ENCODE data around the gene QRICH2.

The QRICH2 gene

DNA sequence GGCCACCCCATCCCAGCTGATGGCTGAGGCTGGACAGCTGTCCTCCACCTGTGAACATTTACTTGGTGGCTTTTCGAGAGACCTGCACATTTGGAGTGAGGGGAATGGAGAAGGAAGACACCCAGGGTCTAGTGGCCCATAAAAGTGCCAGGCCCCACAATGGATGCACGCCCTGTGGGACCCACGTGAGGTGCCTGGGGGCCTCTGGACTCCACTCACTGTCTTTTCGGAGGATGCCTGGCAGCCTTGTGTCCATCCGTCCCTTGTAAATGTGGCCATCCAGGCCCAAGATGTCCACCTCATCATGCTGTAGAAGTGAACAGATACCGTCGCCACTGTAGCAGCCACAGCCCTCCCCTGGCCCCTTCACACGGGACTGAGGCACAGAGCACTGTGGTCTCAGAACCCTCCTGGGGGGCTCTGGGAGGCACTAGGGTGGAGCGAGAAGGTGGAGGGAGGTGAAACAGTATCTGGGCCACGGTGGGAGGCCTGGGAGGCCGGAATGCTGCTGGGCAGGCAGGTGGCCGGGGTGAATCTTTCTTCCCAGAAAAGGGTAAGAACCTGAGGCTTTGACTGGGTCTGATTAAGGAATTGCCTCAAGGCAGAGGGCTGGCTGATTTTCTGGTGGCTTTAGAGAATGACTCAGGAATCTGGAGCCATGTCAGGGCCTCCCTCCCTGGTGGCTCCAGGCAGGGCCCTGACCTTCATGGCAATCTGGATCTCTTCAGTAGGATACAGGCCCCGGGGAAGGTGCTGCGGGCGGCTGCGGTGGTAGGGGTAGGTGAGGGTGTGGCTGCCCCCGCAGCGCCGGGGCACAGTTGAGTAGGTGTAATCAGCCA, 31.4 kb downstream of the QRICH2 start:
- no peak for DNase-seq

DNA sequence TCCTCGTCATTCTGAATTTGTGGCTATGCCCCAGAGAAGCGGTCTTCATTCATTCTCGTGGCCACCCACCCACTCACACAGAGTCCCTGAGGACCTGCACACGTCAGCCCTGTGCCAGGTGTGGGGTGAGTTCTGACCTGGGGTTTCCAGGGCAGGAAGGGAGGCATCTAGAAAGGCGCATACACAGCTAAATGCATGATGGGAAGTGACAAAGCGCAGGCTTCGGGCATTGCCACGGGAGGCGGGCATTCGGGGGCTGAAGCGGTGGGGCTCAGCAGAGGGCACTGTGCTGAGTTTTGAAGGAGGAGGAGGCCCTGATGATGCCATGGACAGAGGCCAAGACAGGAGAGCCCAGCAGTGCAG, 32.0 kb downstream of the QRICH2 start:
- DNase-seq = no peak

DNA sequence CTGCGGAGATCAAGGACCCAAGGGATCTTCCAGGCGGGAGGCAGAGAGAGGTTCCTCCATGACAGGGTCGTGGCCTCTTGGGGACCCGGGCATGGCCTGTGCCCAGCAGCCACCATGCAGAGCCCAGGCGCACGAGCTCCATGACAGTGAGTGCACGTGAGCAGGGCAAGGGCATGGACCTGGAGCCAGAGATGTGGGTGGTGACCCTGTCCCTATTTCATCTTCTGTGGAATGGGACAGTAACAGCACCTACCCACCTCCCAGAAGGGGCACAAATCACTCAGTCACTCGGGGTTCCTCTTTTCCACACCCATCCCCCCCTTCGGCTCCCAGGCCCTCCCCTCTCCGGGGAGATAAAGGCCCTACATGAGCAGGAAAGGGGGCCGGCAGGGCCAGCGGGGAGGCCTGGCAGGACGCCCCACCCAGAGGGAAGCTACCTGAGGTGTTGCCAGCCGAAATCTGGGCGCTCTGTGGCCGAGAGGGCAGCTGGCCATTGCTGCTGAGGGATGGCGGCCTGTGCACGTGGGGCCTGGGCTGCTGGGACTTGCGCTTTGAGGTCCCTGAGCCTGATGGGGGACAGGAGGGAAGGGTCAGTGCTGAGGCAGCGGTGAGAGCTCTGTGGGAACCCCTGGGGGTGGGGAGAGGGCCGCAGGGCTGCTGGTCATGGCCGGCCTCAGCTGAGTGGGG, 32.6 kb downstream of the QRICH2 start:
- no peak for DNase-seq

DNA sequence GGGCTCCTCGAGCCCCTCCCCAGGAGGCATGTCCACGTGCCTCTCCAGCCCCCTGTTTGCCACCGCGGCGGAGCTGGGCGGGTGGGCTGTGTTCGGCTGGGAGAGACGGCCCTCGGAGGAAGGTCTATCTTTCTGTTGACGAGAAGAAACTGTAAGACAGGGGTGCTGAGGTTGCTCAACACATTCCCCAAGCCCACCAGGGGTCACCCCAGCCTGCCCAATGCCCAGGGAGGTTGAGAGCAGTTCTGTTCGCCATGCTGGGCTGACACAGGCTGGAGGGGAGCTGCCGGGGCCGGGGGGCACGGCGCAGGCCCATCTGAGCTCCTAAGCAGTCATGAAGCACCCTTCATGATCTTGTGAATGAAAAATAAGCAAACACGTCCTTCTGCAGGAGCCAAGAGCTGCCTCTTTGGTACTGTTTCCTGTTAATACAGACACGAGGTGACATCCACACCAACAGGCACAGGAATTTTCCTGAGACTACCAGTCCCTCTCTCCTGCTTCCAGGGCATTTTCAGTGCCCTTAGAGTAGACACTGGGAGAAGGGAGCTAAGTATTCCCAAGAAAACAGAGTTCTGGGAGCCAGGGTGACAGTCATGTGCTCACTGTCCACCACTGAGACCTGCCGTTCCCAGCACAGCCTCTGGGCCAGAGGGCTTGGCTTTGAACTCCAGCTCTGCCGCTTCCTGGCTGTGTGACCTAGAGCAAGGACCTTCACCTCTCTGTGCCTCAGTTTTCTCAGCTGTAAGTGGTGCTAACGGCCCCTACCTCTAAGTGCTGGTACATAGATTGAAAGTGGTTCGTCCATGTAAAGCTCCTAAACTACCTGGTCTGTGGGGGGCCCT, 33.7 kb downstream of the QRICH2 start:
- no peak for DNase-seq

DNA sequence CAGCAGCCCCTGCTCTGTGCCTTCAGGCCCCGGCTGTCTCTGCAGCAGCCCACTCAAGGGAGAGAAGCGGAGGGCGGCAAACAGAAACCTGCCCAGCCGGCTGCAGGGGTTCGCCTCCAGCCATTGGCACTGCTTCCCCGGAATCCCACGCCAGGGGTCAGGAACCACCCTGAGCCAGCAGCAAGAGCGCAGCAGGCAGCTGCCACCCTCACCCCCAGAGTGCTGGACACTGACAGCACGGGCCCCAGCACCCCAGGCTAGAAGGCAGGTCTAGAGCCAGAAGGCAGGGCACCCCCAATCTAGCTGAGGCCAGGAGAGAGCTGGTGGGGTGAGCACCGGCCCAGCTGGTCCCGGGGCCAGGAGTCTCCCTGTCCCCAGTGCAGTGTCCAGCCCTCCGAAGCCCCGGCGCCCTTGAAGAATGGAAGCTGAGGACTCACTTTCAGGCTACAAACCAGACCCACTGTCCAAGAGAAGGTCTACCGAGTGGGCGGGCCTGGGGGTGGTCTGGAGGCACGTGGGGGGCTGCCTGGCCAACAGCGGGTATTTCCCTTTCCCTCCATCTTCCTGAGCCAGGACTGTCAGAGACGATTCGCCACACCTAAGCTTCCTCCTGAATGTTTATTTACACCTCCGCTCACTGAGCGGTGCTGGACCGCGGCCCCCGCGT, 34.5 kb downstream of the QRICH2 start:
- DNase-seq = no peak

DNA sequence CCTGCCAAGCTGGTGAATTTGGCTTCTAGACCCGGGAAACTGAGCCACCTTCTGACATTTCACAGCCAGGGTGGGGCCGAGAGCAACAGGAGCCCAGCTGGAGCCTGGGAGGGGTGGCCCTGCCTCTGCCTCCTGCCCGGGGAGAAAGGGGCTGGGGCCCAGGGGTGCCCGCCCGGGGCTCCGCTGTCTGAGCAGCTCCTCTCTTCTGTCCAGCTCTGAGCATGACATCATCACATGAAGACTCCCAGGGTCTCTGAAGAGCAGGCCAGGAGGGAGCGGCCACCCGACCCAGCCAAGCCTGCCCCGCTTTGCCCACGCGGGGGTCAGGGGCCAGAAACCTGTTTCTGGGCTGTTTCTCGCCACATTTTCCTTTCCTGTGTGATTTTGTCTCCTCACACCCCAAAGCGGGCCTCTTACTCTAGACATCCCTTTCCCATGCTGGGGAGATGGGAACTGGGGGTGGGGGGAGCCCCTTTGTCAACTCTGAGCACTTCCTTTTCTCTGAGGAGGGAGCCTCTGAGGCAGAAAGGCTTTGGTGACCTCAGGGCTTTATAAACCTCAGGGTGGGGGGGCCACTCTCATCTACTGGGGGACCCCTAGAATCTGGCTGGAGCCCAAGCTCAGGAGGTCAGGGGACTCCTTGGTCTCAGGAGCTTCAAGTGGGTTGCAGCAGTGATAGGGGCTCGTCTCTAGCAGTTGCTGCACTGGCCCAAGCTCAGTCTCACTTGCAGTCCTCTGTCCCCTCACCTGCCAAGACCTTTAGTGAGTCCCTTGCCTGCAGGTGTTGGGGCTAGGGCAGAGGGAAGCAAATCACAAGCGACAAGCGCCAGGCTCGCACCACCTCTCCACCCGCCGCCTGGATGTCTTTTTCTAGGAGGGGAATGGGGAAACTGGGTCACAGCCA, 35.3 kb downstream of the QRICH2 start:
- DNase-seq = peak; percentile 83

DNA sequence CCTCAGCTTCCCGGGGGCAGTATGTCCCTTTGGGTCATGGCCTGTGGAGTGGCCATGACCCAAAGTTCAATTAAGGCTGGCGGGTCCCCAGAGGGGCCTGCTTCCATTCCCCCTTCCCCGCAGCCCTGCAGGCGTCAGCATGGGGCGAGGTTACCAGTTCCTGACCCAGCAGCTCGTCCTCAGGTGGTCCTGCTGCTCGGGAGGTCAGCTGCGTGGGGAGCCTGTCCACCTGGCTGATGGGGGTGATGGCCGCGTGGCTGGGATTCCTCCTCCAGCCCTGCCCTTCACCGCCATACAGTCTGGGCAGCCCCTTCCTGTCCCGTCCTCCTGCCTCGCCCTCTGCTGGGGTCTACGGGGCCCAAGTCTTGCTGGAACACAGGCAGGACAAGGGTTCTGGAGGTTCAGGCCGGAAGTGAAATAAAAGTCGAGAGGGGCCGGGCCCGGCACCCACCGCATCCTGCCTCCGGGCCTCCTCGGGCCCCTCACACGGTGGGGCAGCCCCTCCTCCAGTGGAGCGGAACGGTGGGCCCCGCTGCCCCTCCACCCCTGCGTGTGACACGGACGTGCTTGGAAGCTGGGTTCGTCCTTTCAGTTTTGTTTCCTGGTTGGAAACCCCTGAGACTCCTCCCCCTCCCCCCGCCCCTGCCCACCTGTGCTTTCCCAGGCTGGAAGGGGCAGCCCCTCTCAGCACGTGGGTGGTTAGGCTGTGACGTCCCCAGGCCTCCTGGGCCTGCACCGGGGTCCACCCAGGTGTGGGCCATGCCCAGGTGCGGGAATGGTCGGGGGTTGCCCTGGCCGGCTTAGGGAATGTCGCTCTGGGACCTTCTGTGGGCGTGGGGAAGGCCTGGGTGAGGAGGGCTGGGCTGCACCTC, 36.2 kb downstream of the QRICH2 start:
- DNase-seq = peak; percentile 92

DNA sequence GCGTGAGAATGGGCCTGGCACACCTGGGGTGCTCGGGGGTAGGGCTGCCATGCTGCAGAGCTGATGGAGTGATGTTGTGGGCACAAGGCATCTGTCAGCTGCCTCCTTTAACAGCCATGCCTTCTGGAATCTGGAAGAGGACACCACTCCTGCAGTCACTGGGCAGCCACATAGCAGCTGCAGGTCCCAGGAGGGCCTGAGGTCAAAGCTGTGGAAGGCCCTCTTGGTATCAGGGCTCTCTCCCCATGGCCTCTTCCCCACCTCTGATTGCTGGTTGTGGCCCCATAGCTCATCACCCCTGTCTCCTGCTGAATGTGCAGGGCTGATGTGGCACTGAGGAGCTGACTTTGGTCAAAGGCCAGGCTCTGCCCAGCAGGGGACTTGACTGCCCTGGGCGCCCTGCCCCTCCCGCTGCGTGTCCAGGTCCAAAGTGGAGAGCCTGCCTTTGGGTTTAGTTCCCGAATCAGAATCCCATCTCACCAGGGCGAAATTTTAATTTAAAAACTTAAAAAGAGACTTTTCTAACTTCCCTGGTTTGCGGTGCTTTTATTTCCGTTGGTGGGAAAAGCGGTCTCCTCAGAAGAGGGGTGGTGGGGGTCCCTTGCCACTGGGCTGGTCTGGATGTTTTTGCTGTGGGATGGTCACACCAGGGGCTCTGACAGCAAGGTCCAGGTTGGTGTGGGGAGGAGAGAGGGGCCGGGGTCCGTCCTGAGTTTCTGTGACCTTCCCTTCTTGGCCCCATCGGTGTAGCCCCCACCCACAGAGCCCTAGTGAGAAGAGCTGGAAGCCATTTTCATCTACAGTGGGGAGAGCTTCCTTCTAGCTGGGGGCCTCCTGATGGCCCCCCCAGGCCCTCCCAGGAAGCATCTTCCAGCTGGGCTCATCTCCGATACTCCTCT, 37.1 kb downstream of the QRICH2 start:
- peak; percentile 47 for DNase-seq

DNA sequence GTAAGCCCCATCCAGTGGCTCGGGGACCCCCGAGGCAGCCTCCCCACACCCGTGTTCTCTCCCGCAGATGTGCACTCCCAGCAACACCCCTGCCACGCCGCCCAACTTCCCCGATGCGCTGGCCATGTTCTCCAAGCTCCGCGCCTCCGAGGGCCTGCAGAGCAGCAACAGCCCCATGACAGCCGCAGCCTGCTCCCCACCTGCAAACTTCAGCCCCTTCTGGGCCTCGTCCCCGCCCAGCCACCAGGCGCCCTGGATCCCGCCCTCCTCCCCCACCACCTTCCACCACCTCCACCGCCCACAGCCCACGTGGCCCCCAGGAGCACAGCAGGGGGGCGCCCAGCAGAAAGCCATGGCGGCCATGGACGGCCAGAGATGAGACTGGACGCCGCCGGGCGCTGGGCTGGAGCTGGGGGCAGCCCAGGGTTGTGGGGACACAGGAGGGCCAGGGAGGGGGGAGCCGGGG, 37.9 kb downstream of the QRICH2 start:
- DNase-seq = peak; percentile 26

DNA sequence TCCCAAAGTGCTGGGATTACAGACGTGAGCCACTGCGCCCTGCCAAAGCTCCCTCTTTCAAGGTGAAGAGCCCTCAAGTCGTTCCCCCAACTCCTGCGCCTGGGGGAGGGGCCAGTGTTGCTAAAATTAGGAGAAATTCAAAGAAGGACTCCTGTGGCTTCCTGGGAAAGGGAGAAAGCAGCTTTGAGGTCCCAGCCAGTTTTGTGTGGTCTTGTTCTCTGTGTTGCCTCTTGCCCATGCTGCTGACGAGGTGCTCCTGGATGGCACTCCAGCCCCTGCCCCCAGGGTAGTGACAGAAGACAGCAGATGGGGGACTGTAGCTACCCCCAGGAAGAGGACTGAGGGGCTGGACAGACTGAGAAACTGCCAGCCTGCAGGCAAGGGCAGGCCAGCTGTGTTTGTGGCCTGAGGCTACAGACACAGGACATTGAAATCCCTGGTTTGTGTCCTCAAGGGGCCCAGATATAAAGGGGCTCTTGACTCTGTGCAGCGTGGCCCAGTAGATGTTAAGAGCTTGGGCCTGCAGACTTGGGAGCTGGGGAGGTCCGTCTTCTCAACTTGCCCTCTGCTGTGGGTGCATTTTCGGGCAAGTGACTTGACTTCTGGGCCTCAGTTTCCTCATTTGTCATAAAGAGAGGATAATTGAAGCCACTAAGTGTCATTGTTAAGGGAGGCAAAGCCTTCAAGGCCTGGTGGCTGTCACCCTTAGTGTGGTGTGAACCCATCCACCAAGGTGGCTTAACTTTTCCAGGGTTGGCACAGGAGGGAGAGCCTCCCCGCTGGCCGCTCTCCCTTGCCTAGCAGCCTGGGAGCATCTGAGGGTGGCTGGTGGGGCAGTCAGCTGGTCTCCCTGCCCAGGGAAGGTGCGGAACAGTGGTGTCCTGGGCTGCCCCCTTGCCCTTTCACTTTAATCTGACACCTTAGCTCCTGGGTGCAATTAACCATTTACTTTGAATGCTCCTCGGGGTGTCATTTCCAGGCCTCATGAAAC, 38.8 kb downstream of the QRICH2 start:
- no peak for DNase-seq

DNA sequence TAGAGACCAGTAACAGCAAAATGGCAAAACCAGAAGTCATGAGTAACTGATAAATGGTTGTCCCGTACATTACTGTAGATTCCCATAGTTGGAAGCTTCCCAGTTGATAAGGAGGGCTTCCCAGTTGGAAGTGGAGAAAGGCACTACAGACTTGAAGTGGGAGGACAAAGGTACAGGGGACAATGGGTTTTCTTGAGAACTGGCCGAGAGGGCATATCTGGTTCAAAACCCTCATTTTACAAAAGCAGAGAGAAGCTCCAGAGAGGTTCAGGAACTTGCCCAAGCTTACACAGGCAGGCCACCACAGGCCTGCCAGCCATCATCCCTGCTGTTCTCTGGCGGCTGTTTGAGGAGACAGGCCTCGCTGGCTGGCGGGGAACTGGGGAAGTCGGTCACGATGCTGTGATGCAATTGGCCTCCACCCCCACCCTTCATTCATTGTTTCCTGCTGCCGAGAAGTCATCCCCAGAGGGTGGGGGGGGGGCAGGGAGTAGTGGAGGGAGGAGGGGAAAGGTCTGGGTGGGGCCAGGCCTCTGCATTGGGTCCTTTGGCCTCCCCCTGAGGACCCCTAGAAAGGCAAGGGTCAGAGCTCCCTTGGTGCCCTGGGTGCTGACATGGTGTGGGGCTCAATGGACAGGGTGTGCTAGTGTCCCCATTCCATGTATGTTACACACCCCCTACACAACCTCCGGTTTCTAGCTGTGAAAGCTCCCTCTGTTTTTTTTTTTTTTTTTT, 39.9 kb downstream of the QRICH2 start:
- peak; percentile 88 for DNase-seq

DNA sequence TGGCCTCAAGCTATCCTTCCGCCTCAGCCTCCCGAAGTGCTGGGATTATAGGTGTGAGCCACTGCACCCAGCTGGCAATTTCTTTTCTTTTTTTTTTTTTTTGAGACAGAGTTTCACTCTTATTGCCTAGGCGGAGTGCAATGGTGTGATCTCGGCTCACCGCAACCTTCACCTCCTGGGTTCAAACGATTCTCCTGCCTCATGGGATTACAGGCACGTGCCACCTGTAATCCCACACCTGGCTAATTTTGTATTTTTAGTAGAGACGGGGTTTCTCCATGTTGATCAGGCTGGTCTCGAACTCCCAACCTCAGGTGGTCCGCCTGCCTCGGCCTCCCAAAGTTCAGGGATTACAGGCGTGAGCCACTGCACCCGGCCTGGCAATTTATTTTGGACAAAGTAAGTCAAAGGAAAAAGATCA, 40.5 kb downstream of the QRICH2 start:
- peak; percentile 53 for DNase-seq

DNA sequence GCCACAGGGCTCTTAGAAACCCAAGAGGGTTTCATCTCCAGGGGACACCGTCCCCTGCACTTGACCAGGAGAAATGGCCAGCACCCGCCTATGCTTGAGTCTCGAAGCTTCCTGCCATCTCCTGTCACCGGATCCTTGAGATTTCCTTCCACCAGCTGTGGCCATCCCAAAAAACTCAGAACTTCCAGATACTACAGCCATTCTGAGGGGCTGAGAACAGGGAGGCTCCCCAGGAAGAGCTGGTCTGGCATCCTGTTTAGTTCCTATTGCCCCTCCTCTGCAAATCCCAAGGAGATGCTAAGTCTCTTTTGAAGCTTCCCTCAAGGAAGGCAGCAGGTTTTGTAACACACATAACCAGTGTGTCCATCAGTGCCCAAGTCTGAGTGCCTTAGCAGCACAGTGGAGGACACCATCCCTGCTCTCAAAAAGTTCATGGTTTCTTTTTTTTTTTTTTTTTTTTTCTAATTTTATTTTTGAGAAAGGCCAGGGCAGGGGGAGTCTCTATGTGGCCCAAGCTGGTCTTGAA, 41.0 kb downstream of the QRICH2 start:
- DNase-seq = no peak

DNA sequence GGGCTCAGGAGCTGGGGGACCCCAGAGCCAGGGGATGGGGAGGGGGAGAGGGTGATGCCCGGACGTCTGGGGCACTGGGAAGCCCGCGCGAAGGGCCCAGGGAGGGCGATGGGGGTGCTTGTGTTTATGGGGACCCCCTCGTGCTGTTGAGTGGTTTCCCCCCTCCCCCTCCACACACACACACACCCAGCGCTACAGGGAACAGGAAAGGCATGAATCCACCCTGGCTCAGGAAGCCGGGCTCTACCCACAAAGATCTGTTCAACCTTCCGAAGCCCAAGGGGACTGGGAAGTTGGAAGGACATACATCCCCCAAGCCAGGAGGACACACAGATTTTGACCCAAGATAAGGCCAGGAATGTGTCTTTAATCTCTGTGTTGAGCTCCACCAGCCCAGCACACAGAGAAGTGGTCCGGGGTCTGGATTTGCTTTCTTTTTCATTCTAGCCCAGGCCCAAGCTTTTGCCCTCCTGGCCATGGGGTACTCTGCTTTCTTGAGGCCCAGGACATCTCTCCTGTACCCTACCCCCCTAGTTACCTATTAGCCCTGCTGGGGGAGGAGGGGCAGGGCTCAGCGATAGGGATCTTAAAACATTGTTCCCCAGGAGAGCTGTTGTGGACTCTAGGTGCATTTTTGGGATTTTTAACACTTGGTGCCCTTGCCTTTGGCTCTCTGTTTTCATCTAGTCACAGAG, 41.7 kb downstream of the QRICH2 start:
- DNase-seq = peak; percentile 35

DNA sequence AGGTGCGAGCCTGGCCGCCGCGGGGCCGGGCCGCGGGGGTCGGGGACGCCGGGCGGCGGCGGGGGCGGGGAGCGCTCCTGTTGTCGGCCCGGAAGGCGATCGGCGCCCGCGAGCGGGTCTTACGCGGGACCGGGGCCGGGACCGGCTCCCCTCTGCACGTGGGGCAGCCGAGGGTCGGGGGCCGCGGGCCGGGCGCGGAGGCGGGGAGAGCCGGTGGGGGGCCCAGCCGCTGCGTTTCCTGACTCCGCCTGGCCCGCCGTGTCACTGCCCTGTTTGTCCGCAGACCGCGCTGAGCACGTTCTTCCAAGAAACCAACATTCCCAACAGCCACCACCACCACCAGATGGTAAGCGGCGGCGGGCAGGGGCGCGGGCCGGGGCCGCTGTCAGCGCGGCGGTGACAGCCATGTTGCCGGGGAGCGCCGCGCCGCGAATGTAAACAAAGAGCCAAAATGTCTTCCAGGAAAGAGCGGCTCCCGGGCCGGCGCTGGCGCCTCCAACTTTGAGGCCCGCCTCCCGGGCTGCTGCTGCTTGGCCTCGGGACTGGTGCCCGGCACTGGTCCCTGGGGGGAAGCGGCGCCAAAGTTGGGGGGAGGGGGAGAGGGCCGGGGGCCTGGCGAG, 42.3 kb downstream of the QRICH2 start:
- DNase-seq = peak; percentile 57
